Measurements from ENCODE around the gene CABP1.
"Not testable (repeated sequence)": the region's sequence is repeated elsewhere in the genome, so short reads cannot be mapped to it uniquely, and the experiment has no call there.

CABP1 gene

GRCh38 chr12:120639771-120640721, at the start of gene CABP1:
Gene CABP1 (plus strand): TSS chr12:120640626. CDS start chr12:120640686, 60 bp downstream.
- DNase-seq = peak in 3 of 4 experiments; percentile 27 to 73 (median 29)

GRCh38 chr12:120590741-120591407, 49.6 kb upstream of the CABP1 start:
- DNase-seq = no peak

GRCh38 chr12:120592121-120593049, 48.0 kb upstream of the CABP1 start:
- no peak for DNase-seq

- DNase-seq = no peak
Observed at GRCh38 chr12:120596901-120597300, 43.5 kb upstream of the CABP1 start.

GRCh38 chr12:120597861-120598260, 42.6 kb upstream of the CABP1 start:
- DNase-seq = no peak

- no peak for DNase-seq
Observed at GRCh38 chr12:120598674-120599463, 41.6 kb upstream of the CABP1 start.

GRCh38 chr12:120599672-120600552, 40.5 kb upstream of the CABP1 start:
- no peak for DNase-seq

GRCh38 chr12:120602416-120602815, 38.0 kb upstream of the CABP1 start:
- not testable (repeated sequence) for DNase-seq

- DNase-seq = no peak
Observed at GRCh38 chr12:120610560-120610959, 29.9 kb upstream of the CABP1 start.

- not testable (repeated sequence) for DNase-seq
Observed at GRCh38 chr12:120611534-120611933, 28.9 kb upstream of the CABP1 start.

GRCh38 chr12:120614848-120615247, 25.6 kb upstream of the CABP1 start:
- no peak for DNase-seq

- DNase-seq = not testable (repeated sequence)
Observed at GRCh38 chr12:120617193-120617592, 23.2 kb upstream of the CABP1 start.

- DNase-seq = not testable (repeated sequence)
Observed at GRCh38 chr12:120617767-120618166, 22.7 kb upstream of the CABP1 start.

- no peak for DNase-seq
Observed at GRCh38 chr12:120618954-120619615, 21.3 kb upstream of the CABP1 start.

- DNase-seq = no peak
Observed at GRCh38 chr12:120620624-120621023, 19.8 kb upstream of the CABP1 start.

GRCh38 chr12:120625557-120626419, 14.6 kb upstream of the CABP1 start:
- DNase-seq = no peak

GRCh38 chr12:120628919-120629318, 11.5 kb upstream of the CABP1 start:
- no peak for DNase-seq

- DNase-seq = no peak
Observed at GRCh38 chr12:120630104-120630892, 10.1 kb upstream of the CABP1 start.

Measured in activated naive CD4-positive, alpha-beta T cell (primary cell).